Uterus (tissue), 4 donors: ENCODE measurements around the gene ADAMTSL2. TPM values are rescaled to one million over a fixed set of nuclear protein-coding genes. Genes with fewer than 3 reads are reported as not detected.

Source experiments
- DNase-seq, 2 donors: peaks; one replicate each; pipeline ENCODE4 v3.0.0-alpha.2; 2019 to 2020
- H3K27ac ChIP-seq, 2 donors: fragments of 200-600 bp; sonication (generic); 1 replicate in 1 of 2; 2 replicates in 1 of 2; pipeline ENCODE4 v1.5.1; 2016 to 2018
- H3K27me3 ChIP-seq, 2 donors: fragments of 200-600 bp; sonication (generic); one replicate each; pipeline ENCODE4 v1.5.1; 2018 to 2019; ENCODE audit warnings: control low read depth in 1 of 2
- H3K36me3 ChIP-seq, 2 donors: fragments of 200-600 bp; sonication (generic); one replicate each; pipeline ENCODE4 v1.5.1; 2019; ENCODE audit warnings: control low read depth in 1 of 2
- H3K4me1 ChIP-seq, 2 donors: fragments of 200-600 bp; sonication (generic); one replicate each; pipeline ENCODE4 v1.5.1; 2018 to 2019; ENCODE audit warnings: control low read depth in 1 of 2
- H3K4me3 ChIP-seq, 2 donors: fragments of 200-600 bp; sonication (generic); 1 replicate in 1 of 2; 2 replicates in 1 of 2; pipeline ENCODE4 v1.5.1; 2018 to 2019; ENCODE audit warnings: mild to moderate bottlenecking in 1 of 2
- H3K9me3 ChIP-seq, 2 donors: fragments of 200-600 bp; sonication (generic); one replicate each; pipeline ENCODE4 v1.5.1; 2019; ENCODE audit warnings: control low read depth in 1 of 2
- POLR2A ChIP-seq, 2 donors: fragments of 450-650 bp; IDR thresholded peaks; one replicate each; pipeline ENCODE4 v1.6.1; 2016; ENCODE audit warnings: antibody characterized with exemption in 2 of 2, mild to moderate bottlenecking in 1 of 2, moderate library complexity in 1 of 2
- intact Hi-C: fragments of 100-400 bp; cut with DNase I; formaldehyde crosslinking; loops from one replicate; pipeline ENCODE4 v1.15.1; 2023; ENCODE audit warnings: low total_unique reads
- total RNA-seq, 4 donors: library from RNA; depleted of rRNA in 3 of 4; stranded (reverse); fragments of >200 nt in 3 of 4; gene quantifications; one replicate each; pipeline versions ENCODE4 v1.1.0 to v1.2.4, GENCODE V29; 2014 to 2023
- TF ChIP-seq, protein P1 (sequence below), 4 experiments: fragments of 200-600 bp in 2 of 4; fragments of 450-650 bp in 2 of 4; sonication (generic) in 2 of 4; IDR thresholded peaks; one replicate each; pipeline ENCODE4 v1.5.1; 2016 to 2019; ENCODE audit warnings: antibody characterized with exemption in 4 of 4, mild to moderate bottlenecking in 2 of 4, moderate library complexity in 1 of 4
- donor health status: DM: yes; HTN: yes; CAD: no.

ADAMTSL2 gene
- total RNA-seq, 4 donors from 2014 or later: 0.26 to 3.0 (median 2.4) TPM; not detected in 1

DNA sequence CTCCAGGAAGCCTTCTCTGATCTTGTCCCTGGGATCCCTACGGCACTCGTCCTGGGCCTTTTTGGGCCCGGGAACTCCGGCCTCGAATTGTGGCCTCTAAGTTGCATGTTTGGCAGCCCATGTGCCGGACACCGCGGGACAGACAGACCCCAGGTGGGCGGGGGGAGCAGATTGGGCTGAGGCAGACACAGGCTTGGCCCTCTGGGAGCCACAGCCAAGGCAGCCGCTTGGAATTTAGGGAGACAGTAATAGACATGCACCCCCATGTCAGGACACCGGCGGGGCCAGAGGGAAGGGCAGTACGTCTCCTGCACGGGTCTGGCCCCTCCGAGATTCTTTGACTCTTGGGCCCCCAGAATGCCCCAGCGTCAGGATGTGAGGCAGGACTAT, 36.2 kb downstream of the ADAMTSL2 start:
- no peak overlapping the region for H3K4me3 ChIP-seq
- intact Hi-C loops: no loop called here

DNA sequence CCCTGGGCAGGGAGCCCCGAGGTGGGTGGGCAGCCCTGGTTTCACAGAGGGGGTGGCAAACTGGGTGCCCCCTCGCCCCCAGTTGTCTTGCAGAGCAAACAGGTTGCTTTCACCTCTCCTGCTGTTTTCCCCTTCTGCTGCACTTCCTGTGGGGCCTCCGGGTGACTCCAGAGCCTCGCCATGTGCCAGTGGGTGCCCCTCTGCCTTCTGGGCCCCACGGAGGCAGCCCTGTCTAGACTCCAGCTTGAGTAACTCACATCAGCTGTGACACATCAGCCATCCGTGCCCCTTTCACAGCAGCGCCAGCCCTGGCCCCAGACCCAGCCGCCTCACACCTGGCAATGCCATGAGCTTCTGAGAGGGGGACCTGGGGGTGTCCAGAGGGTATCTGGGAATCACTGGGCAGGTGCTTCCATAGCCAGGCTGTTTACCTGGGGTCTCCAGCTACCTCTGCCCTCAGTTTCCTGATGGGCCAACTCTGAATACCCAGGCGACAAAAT, 36.9 kb downstream of the ADAMTSL2 start:
- H3K27me3 ChIP-seq: no peaks in the 10 kb centered on the region
- no peaks in the 10 kb centered on the region for H3K9me3 ChIP-seq
- H3K27ac ChIP-seq: no peak overlapping the region
- H3K4me3 ChIP-seq: no peak overlapping the region
- DNase-seq: no peak
- H3K4me1 ChIP-seq: no peaks in the 10 kb centered on the region
- no peaks in the 10 kb centered on the region for H3K36me3 ChIP-seq
- no peak for TF ChIP-seq POLR2A (IDR thresholded peaks at IDR 0.05)
- TF ChIP-seq, protein P1, sequence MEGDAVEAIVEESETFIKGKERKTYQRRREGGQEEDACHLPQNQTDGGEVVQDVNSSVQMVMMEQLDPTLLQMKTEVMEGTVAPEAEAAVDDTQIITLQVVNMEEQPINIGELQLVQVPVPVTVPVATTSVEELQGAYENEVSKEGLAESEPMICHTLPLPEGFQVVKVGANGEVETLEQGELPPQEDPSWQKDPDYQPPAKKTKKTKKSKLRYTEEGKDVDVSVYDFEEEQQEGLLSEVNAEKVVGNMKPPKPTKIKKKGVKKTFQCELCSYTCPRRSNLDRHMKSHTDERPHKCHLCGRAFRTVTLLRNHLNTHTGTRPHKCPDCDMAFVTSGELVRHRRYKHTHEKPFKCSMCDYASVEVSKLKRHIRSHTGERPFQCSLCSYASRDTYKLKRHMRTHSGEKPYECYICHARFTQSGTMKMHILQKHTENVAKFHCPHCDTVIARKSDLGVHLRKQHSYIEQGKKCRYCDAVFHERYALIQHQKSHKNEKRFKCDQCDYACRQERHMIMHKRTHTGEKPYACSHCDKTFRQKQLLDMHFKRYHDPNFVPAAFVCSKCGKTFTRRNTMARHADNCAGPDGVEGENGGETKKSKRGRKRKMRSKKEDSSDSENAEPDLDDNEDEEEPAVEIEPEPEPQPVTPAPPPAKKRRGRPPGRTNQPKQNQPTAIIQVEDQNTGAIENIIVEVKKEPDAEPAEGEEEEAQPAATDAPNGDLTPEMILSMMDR (IDR thresholded peaks at IDR 0.05): no peak
- intact Hi-C loops: no loop called here

More for the DNA sequence above, 36.2 kb downstream of the ADAMTSL2 start:
- H3K27ac ChIP-seq: no peak overlapping the region
- no peaks in the 10 kb centered on the region for H3K4me1 ChIP-seq
- no peak for DNase-seq
- TF ChIP-seq, protein P1 (IDR thresholded peaks at IDR 0.05): no peak
- TF ChIP-seq POLR2A (IDR thresholded peaks at IDR 0.05): no peak
- no peaks in the 10 kb centered on the region for H3K27me3 ChIP-seq
- H3K36me3 ChIP-seq: no peaks in the 10 kb centered on the region
- H3K9me3 ChIP-seq: no peaks in the 10 kb centered on the region

DNA sequence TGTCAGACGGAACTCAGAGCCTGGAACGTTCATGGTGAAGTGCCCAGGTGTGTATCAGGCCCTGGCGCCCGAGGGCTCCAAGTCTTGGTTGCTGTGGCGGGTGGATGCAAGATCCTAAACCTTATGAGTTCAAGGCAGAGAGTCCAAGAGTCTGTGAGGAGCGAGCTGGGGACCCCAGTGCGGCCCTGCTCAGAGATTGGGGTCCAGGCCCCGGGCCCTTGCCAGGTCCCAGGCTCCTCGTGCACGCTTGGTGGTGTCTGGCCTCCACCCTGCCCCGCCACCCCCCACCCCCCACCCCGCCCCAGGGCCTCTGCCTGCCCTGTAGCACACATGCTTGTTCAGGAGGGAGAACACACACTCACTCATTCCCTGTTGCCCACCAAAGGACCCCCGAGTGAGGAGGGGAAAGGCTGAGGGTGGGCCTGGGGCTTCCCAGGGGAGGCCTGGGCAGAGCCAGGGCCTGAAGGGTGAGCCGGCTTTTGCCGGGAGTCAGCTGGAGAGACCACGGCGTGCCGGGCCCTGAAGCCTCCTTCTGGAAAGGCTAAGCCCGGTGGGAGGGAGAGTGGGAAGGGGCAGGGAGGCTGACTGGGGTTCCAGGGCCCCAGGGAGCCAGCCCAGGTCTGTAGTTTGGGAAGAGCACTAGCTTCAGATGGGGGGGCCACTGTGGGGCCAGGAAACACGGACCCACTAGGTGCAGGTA, 37.5 kb downstream of the ADAMTSL2 start:
- no peak overlapping the region for H3K27ac ChIP-seq
- H3K4me1 ChIP-seq: no peaks in the 10 kb centered on the region
- H3K9me3 ChIP-seq: no peaks in the 10 kb centered on the region
- H3K4me3 ChIP-seq: no peak overlapping the region
- no peaks in the 10 kb centered on the region for H3K36me3 ChIP-seq
- H3K27me3 ChIP-seq: no peaks in the 10 kb centered on the region
- DNase-seq: no peak
- intact Hi-C loops: no loop called here
- no peak for TF ChIP-seq POLR2A (IDR thresholded peaks at IDR 0.05)
- TF ChIP-seq, protein P1 (IDR thresholded peaks at IDR 0.05): no peak

DNA sequence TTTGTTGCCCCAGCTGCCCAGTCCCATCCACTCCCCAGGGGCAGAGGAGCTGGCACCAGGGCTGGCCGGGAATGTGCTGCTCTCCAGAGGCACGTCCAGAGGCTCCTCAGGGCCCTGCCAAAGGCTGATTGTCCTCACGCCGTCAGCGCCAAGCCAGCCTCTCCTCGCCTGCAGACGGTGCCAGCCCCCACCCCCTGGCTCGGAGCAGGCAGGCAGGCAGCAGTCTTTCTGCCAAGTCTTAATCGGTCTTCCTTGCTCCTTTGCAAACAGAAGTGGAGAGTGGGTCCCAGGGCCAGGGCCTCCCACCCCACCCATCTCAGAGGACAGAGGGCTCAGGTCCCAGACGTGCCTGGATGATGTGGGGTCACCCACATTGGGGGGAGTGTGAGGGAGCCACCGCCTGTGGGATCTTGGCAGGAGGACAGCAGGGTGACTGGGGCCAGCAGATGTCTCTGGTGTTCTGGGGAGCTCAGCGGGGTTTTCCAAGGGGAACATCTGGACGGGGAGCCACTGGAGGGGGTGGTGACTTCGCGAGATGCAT, 38.4 kb downstream of the ADAMTSL2 start:
- no peak overlapping the region for H3K4me3 ChIP-seq
- no peaks in the 10 kb centered on the region for H3K4me1 ChIP-seq
- no peaks in the 10 kb centered on the region for H3K27me3 ChIP-seq
- no peaks in the 10 kb centered on the region for H3K36me3 ChIP-seq
- no peaks in the 10 kb centered on the region for H3K9me3 ChIP-seq
- TF ChIP-seq POLR2A (IDR thresholded peaks at IDR 0.05): no peak
- TF ChIP-seq, protein P1 (IDR thresholded peaks at IDR 0.05): no peak
- no peak for DNase-seq
- no peak overlapping the region for H3K27ac ChIP-seq
- intact Hi-C loops: no loop called here

DNA sequence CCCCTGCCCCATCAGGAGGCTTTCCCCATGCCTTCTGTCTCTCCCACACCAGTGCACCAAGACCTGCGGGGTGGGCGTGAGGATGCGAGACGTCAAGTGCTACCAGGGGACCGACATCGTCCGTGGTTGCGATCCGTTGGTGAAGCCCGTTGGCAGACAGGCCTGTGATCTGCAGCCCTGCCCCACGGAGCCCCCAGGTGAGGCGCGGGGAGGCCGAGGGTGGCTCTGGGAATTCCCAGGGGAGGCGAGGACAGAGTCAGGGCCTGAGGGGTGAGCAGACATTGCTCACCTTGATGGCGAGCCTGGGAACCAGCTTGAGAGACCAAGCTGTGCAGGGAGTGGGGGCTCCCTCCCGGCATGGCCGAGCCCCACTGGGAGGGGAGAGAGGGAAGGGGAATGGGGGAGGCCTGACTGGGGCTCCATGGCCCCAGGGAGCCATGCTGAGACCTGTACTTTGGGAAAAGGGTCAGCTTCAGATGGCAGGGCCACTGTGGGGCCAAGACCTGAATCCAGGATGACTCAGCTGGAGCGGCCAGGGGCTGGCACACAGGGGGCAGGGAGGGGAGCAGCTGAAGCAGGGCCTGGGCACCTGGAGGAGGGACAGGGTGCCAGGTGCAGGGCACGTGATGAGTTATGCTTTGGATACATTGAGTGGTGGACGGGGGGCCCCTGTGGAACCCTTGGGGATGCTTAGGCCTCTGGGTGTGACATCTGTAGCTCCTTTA, 39.4 kb downstream of the ADAMTSL2 start:
- no peaks in the 10 kb centered on the region for H3K4me1 ChIP-seq
- H3K27me3 ChIP-seq: no peaks in the 10 kb centered on the region
- intact Hi-C loops: no loop called here
- TF ChIP-seq, protein P1 (IDR thresholded peaks at IDR 0.05): no peak
- TF ChIP-seq POLR2A (IDR thresholded peaks at IDR 0.05): no peak
- H3K27ac ChIP-seq: no peak overlapping the region
- H3K36me3 ChIP-seq: no peaks in the 10 kb centered on the region
- DNase-seq: no peak
- no peaks in the 10 kb centered on the region for H3K9me3 ChIP-seq
- no peak overlapping the region for H3K4me3 ChIP-seq
